Heart left ventricle (tissue), 16 donors: Measurements from ENCODE around the gene CDH13. TPM values are rescaled to one million over a fixed set of nuclear protein-coding genes. Genes with fewer than 3 reads are reported as not detected.

Experiments
- ATAC-seq, 4 donors: fragments of 200-7000 bp; cut with Tn5 transposase; one replicate each; pipeline ENCODE4 v1.9.1; 2020 to 2022; ENCODE audit warnings: moderate library complexity in 4 of 4, mild to moderate bottlenecking in 3 of 4, moderate number of reproducible peaks in 1 of 4
- DNase-seq, 5 donors: peaks; one replicate each; pipeline ENCODE4 v3.0.0-alpha.2; 2020
- H3K27ac ChIP-seq, 12 donors: fragments of 200-600 bp; sonication (generic) in 4 of 12; one replicate each; pipeline versions ENCODE4 v1.5.0 to v1.8.0; 2016 to 2022; ENCODE audit warnings: mild to moderate bottlenecking in 2 of 12
- H3K27me3 ChIP-seq, 9 donors: fragments of 200-600 bp; sonication (generic) in 2 of 9; one replicate each; pipeline versions ENCODE4 v1.5.1 to v1.8.0; 2016 to 2022; ENCODE audit warnings: mild to moderate bottlenecking in 3 of 9
- H3K36me3 ChIP-seq, 9 donors: fragments of 200-600 bp; sonication (generic) in 2 of 9; one replicate each; pipeline versions ENCODE4 v1.5.0 to v1.8.0; 2018 to 2022; ENCODE audit warnings: mild to moderate bottlenecking in 2 of 9
- H3K4me1 ChIP-seq, 12 donors: fragments of 200-600 bp; sonication (generic) in 4 of 12; one replicate each; pipeline versions ENCODE4 v1.5.0 to v1.8.0; 2016 to 2022; ENCODE audit warnings: mild to moderate bottlenecking in 3 of 12
- H3K4me3 ChIP-seq, 12 donors: fragments of 200-600 bp; sonication (generic) in 4 of 12; one replicate each; pipeline versions ENCODE4 v1.5.0 to v1.8.0; 2017 to 2022; ENCODE audit warnings: mild to moderate bottlenecking in 9 of 12, moderate library complexity in 4 of 12
- H3K9me3 ChIP-seq, 12 donors: fragments of 200-600 bp; sonication (generic) in 4 of 12; one replicate each; pipeline versions ENCODE4 v1.5.0 to v1.8.0; 2016 to 2022; ENCODE audit warnings: mild to moderate bottlenecking in 1 of 12
- CTCF ChIP-seq, 12 donors: fragments of 200-600 bp; sonication (generic) in 4 of 12; IDR thresholded peaks; one replicate each; pipeline versions ENCODE4 v1.5.0 to v1.8.0; 2018 to 2022; ENCODE audit warnings: antibody characterized with exemption in 12 of 12, mild to moderate bottlenecking in 5 of 12
- POLR2A ChIP-seq, 2 donors: fragments of 450-650 bp; IDR thresholded peaks; one replicate each; pipeline ENCODE4 v1.6.1; 2017; ENCODE audit warnings: antibody characterized with exemption in 2 of 2, mild to moderate bottlenecking in 2 of 2, moderate library complexity in 2 of 2
- whole genome bisulfite sequencing, 4 donors: extraction: QIAGEN DNeasy Blood & Tissue Kit in 2 of 4; methylation state at CpG; one replicate each; pipeline versions ENCODE4 v1.1.5 to v1.1.7; 2013 to 2018; 5-methylcytosine and 5-hydroxymethylcytosine counted together
- intact Hi-C, 10 donors: fragments of 100-400 bp; cut with DNase I; formaldehyde crosslinking; loops; one replicate each; pipeline versions ENCODE4 v1.11.1 to v1.14.2; 2022
- polyA plus RNA-seq, 2 donors: library from polyadenylated mRNA; stranded (reverse); fragments of 200-250 nt; gene quantifications; one replicate each; pipeline ENCODE4 v1.2.3, GENCODE V29; 2013
- total RNA-seq, 9 donors: library from RNA; depleted of rRNA in 2 of 9; stranded (reverse); fragments of >200 nt in 2 of 9; fragmentation: NEBNext Ultra II Directional in 3 of 9; extraction: Animal tissue kit (Norgen Biotek cat#: 25700) in 3 of 9; gene quantifications; one replicate each; pipeline versions ENCODE4 v1.1.0 to v1.2.4, GENCODE V29; 2016 to 2023
- donor health status: ischemic (EF 13 %, LVEDD 7.1; RV severe dilation, severe dysfunction).
- donor health status: healthy with polysubstance abuse.
- donor health status: DM: no; HTN: yes; CAD: no.
- donor health status: DM: no; HTN: no; CAD: no.
- donor health status: ischemic (EF 25% LVEDD 6.9; RV normal size, moderate dysfunction).
- donor health status: ischemic (EF 25% LVEDD 5.7; RV mildly dilated, moderate dysfunction).
- donor health status: healthy.
- donor health status: DM: yes; HTN: yes; CAD: no.
- donor health status: ischemic (EF 35%, LVEDD 5.7; RV mildly dilated, moderate dysfunction).
- donor health status: nonischemic (EF 11% LVEDD 7.7; RV severe dilation, severe dysfunction).
- donor health status: DM: yes; HTN: yes; CAD: no.
- donor health status: PGD.
- donor health status: ischemic (EF 29% LVEDD 5.4; RV normal size, mild dysfunction).
- donor health status: nonischemic (EF 23%, LVEDD 6.1; RV moderate dilation, normal function).

The CDH13 gene
- total and polyA plus RNA-seq, 11 donors: 15.0 to 172 (median 137) TPM

GRCh38 chr16:82612263-82612662 lies 14.5 kb upstream of the CDH13 start:
- no peak overlapping the region for H3K27ac ChIP-seq
- H3K4me1 ChIP-seq: peaks cover 0 to 4% (median 0%) of the 10 kb centered on the region in 12 donors
- ATAC-seq (no peak), DNase-seq (no peak)
- H3K27me3 ChIP-seq: no peaks in the 10 kb centered on the region
- H3K4me3 ChIP-seq: no peak overlapping the region
- no peaks in the 10 kb centered on the region for H3K9me3 ChIP-seq
- TF ChIP-seq POLR2A (IDR thresholded peaks at IDR 0.05) (no peak), CTCF (IDR thresholded peaks at IDR 0.05) (no peak)
- 69 to 93% (median 83%) methylated on average over 3 of the region's 3 CpGs for WGBS, 4 donors
- H3K36me3 ChIP-seq: no peaks in the 10 kb centered on the region
- intact Hi-C loops: no loop called here

GRCh38 chr16:82616356-82616755 lies 10.4 kb upstream of the CDH13 start:
- DNase-seq (no peak), ATAC-seq (no peak)
- Histone ChIP-seq H3K27me3 (no peaks in the 10 kb centered on the region), H3K4me1 (peaks cover 0 to 1% (median 0%) of the 10 kb centered on the region in 12 donors), H3K4me3 (no peak overlapping the region), H3K27ac (no peak overlapping the region), H3K36me3 (no peaks in the 10 kb centered on the region), H3K9me3 (no peaks in the 10 kb centered on the region)
- 87 to 95% (median 90%) methylated on average over 4 of the region's 4 CpGs for WGBS, 4 donors
- TF ChIP-seq POLR2A (IDR thresholded peaks at IDR 0.05) (no peak), CTCF (IDR thresholded peaks at IDR 0.05) (no peak)
- intact Hi-C loops: no loop called here

GRCh38 chr16:82621781-82622180 lies 5.0 kb upstream of the CDH13 start:
- TF ChIP-seq CTCF (IDR thresholded peaks at IDR 0.05) (peak in 7 of 12 donors; percentile 10 to 38 (median 28)), POLR2A (IDR thresholded peaks at IDR 0.05) (no peak)
- WGBS, 4 donors: 0 to 11% (median 2%) methylated on average over 1 of the region's 1 CpG
- Histone ChIP-seq H3K9me3 (no peaks in the 10 kb centered on the region), H3K4me3 (no peak overlapping the region), H3K36me3 (no peaks in the 10 kb centered on the region), H3K27ac (no peak overlapping the region), H3K27me3 (peaks cover 0 to 8% (median 0%) of the 10 kb centered on the region in 9 donors), H3K4me1 (peaks cover 0 to 21% (median 8%) of the 10 kb centered on the region in 12 donors)
- intact Hi-C loops: loop anchor here in 1 of 10 donors (10.0 kb wide), 1 partner anchor 373 kb away; no protein-coding TSS in a partner anchor
- ATAC-seq: peak in 3 of 4 donors; percentile 45 to 67 (median 65)
- no peak for DNase-seq

GRCh38 chr16:82623241-82623640 lies 3.5 kb upstream of the CDH13 start:
- Histone ChIP-seq H3K27me3 (peaks cover 0 to 21% (median 0%) of the 10 kb centered on the region in 9 donors), H3K36me3 (no peaks in the 10 kb centered on the region), H3K27ac (no peak overlapping the region), H3K4me3 (no peak overlapping the region), H3K4me1 (peaks cover 2 to 25% (median 8%) of the 10 kb centered on the region in 12 donors), H3K9me3 (no peaks in the 10 kb centered on the region)
- TF ChIP-seq CTCF (IDR thresholded peaks at IDR 0.05) (no peak), POLR2A (IDR thresholded peaks at IDR 0.05) (no peak)
- intact Hi-C loops: loop anchor here in 1 of 10 donors (10.0 kb wide), 1 partner anchor 372 kb away; no protein-coding TSS in a partner anchor
- 75 to 82% (median 79%) methylated on average over 7 of the region's 7 CpGs for WGBS, 4 donors
- ATAC-seq (no peak), DNase-seq (no peak)
